ENCODE results near the gene CIRBP. TPM values are rescaled to one million over a fixed set of nuclear protein-coding genes. Genes with fewer than 3 reads are reported as not detected.
A peak's percentile ranks its signal among the peaks of the same experiment; 100 is the strongest.

The CIRBP gene
- polyA plus RNA-seq, 1 donor = 564 TPM

- DNase-seq = no peak
- peak overlapping the region; percentile 67 for H3K4me3 ChIP-seq (ENCODE audit: low read length)
- no CpG with 5 or more reads among the region's 55 CpGs for WGBS (ENCODE audit: insufficient coverage, low lambda C conversion rate)
- H3K27me3 ChIP-seq (ENCODE audit: control insufficient read depth, insufficient read depth, low read length) = peaks cover 10% of the 10 kb centered on the region
- no peaks in the 10 kb centered on the region for H3K36me3 ChIP-seq (ENCODE audit: control insufficient read depth, insufficient read depth, low read length)
- peaks cover 6% of the 10 kb centered on the region for H3K9me3 ChIP-seq (ENCODE audit: control insufficient read depth, low read depth, low read length)
- H3K4me1 ChIP-seq (ENCODE audit: control insufficient read depth, insufficient read depth, low read length) = peaks cover 58% of the 10 kb centered on the region
- H3K27ac ChIP-seq (ENCODE audit: low read length) = peak overlapping the region; percentile 42
These were observed 18.5 kb downstream of the CIRBP start for GRCh38 chr19:1287354-1288225.

GRCh38 chr19:1288226-1288612 is 19.1 kb downstream of the CIRBP start:
- Histone ChIP-seq H3K4me1 (ENCODE audit: control insufficient read depth, insufficient read depth, low read length) (peaks cover 58% of the 10 kb centered on the region), H3K27ac (ENCODE audit: low read length) (peak overlapping the region; percentile 42), H3K9me3 (ENCODE audit: control insufficient read depth, low read depth, low read length) (peaks cover 6% of the 10 kb centered on the region), H3K36me3 (ENCODE audit: control insufficient read depth, insufficient read depth, low read length) (no peaks in the 10 kb centered on the region), H3K4me3 (ENCODE audit: low read length) (peak overlapping the region; percentile 67), H3K27me3 (ENCODE audit: control insufficient read depth, insufficient read depth, low read length) (peaks cover 10% of the 10 kb centered on the region)
- WGBS (ENCODE audit: insufficient coverage, low lambda C conversion rate) = no CpG with 5 or more reads among the region's 18 CpGs
- DNase-seq = no peak

- peaks cover 10% of the 10 kb centered on the region for H3K27me3 ChIP-seq (ENCODE audit: control insufficient read depth, insufficient read depth, low read length)
These were observed 19.9 kb downstream of the CIRBP start for GRCh38 chr19:1288833-1289685.

GRCh38 chr19:1289686-1290025 is 20.5 kb downstream of the CIRBP start:
- no peak for DNase-seq
- WGBS (ENCODE audit: insufficient coverage, low lambda C conversion rate) = no CpG with 5 or more reads among the region's 19 CpGs
- H3K4me3 ChIP-seq (ENCODE audit: low read length) = no peak overlapping the region
- no peak overlapping the region for H3K27ac ChIP-seq (ENCODE audit: low read length)
- H3K27me3 ChIP-seq (ENCODE audit: control insufficient read depth, insufficient read depth, low read length) = peaks cover 10% of the 10 kb centered on the region
- H3K9me3 ChIP-seq (ENCODE audit: control insufficient read depth, low read depth, low read length) = no peaks in the 10 kb centered on the region
- H3K4me1 ChIP-seq (ENCODE audit: control insufficient read depth, insufficient read depth, low read length) = peaks cover 50% of the 10 kb centered on the region
- no peaks in the 10 kb centered on the region for H3K36me3 ChIP-seq (ENCODE audit: control insufficient read depth, insufficient read depth, low read length)

More at GRCh38 chr19:1288833-1289685, 19.9 kb downstream of the CIRBP start:
- DNase-seq = no peak
- Histone ChIP-seq H3K36me3 (ENCODE audit: control insufficient read depth, insufficient read depth, low read length) (no peaks in the 10 kb centered on the region), H3K9me3 (ENCODE audit: control insufficient read depth, low read depth, low read length) (no peaks in the 10 kb centered on the region), H3K4me1 (ENCODE audit: control insufficient read depth, insufficient read depth, low read length) (peaks cover 53% of the 10 kb centered on the region), H3K27ac (ENCODE audit: low read length) (no peak overlapping the region), H3K4me3 (ENCODE audit: low read length) (no peak overlapping the region)
- no CpG with 5 or more reads among the region's 41 CpGs for WGBS (ENCODE audit: insufficient coverage, low lambda C conversion rate)

- Histone ChIP-seq H3K9me3 (ENCODE audit: control insufficient read depth, low read depth, low read length) (no peaks in the 10 kb centered on the region), H3K36me3 (ENCODE audit: control insufficient read depth, insufficient read depth, low read length) (no peaks in the 10 kb centered on the region), H3K4me3 (ENCODE audit: low read length) (peak overlapping the region; percentile 25), H3K27me3 (ENCODE audit: control insufficient read depth, insufficient read depth, low read length) (peaks cover 9% of the 10 kb centered on the region), H3K4me1 (ENCODE audit: control insufficient read depth, insufficient read depth, low read length) (peaks cover 49% of the 10 kb centered on the region), H3K27ac (ENCODE audit: low read length) (peak overlapping the region; percentile 91)
- DNase-seq = no peak
- WGBS (ENCODE audit: insufficient coverage, low lambda C conversion rate) = no CpG with 5 or more reads among the region's 24 CpGs
These were observed 21.1 kb downstream of the CIRBP start for GRCh38 chr19:1290196-1290702.

GRCh38 chr19:1290703-1291651 is 21.8 kb downstream of the CIRBP start:
- DNase-seq = peak; percentile 91 to 95
- 33% methylated on average over 3 of the region's 40 CpGs for WGBS (ENCODE audit: insufficient coverage, low lambda C conversion rate)
- Histone ChIP-seq H3K27me3 (ENCODE audit: control insufficient read depth, insufficient read depth, low read length) (peaks cover 8% of the 10 kb centered on the region), H3K36me3 (ENCODE audit: control insufficient read depth, insufficient read depth, low read length) (no peaks in the 10 kb centered on the region), H3K9me3 (ENCODE audit: control insufficient read depth, low read depth, low read length) (no peaks in the 10 kb centered on the region), H3K27ac (ENCODE audit: low read length) (peak overlapping the region; percentile 91), H3K4me3 (ENCODE audit: low read length) (peak overlapping the region; percentile 25), H3K4me1 (ENCODE audit: control insufficient read depth, insufficient read depth, low read length) (peaks cover 47% of the 10 kb centered on the region)

- peak overlapping the region; percentile 91 for H3K27ac ChIP-seq (ENCODE audit: low read length)
- H3K9me3 ChIP-seq (ENCODE audit: control insufficient read depth, low read depth, low read length) = no peaks in the 10 kb centered on the region
- H3K36me3 ChIP-seq (ENCODE audit: control insufficient read depth, insufficient read depth, low read length) = no peaks in the 10 kb centered on the region
- H3K4me3 ChIP-seq (ENCODE audit: low read length) = peak overlapping the region; percentile 15
- WGBS (ENCODE audit: insufficient coverage, low lambda C conversion rate) = no CpG with 5 or more reads among the region's 25 CpGs
- peak; percentile 60 to 76 for DNase-seq
- peaks cover 47% of the 10 kb centered on the region for H3K4me1 ChIP-seq (ENCODE audit: control insufficient read depth, insufficient read depth, low read length)
- H3K27me3 ChIP-seq (ENCODE audit: control insufficient read depth, insufficient read depth, low read length) = peaks cover 2% of the 10 kb centered on the region
These were observed 22.8 kb downstream of the CIRBP start for GRCh38 chr19:1291761-1292418.

GRCh38 chr19:1292419-1293151 is 23.5 kb downstream of the CIRBP start:
- H3K4me1 ChIP-seq (ENCODE audit: control insufficient read depth, insufficient read depth, low read length) = peaks cover 47% of the 10 kb centered on the region
- no peak overlapping the region for H3K4me3 ChIP-seq (ENCODE audit: low read length)
- peak overlapping the region; percentile 91 for H3K27ac ChIP-seq (ENCODE audit: low read length)
- no peak for DNase-seq
- H3K27me3 ChIP-seq (ENCODE audit: control insufficient read depth, insufficient read depth, low read length) = no peaks in the 10 kb centered on the region
- H3K9me3 ChIP-seq (ENCODE audit: control insufficient read depth, low read depth, low read length) = no peaks in the 10 kb centered on the region
- H3K36me3 ChIP-seq (ENCODE audit: control insufficient read depth, insufficient read depth, low read length) = no peaks in the 10 kb centered on the region
- no CpG with 5 or more reads among the region's 17 CpGs for WGBS (ENCODE audit: insufficient coverage, low lambda C conversion rate)
